GM12873 (cell line): ENCODE results near the gene WWC1.

Experiments
- CTCF ChIP-seq: IDR thresholded peaks from 2 replicates; pipeline ENCODE4 v1.5.1; 2012; ENCODE audit warnings: low read depth, mild to moderate bottlenecking, moderate library complexity, low read length, control low read depth; ENCODE audit not compliant: insufficient read depth; ENCODE audit errors: missing control alignments

WWC1 gene

GRCh38 chr5:168374532-168374931 is 83.1 kb downstream of the WWC1 start:
- TF ChIP-seq CTCF = no peak

GRCh38 chr5:168375214-168375613 is 83.8 kb downstream of the WWC1 start:
- no peak for TF ChIP-seq CTCF

- TF ChIP-seq CTCF = no peak
Measured at GRCh38 chr5:168377525-168377924, 86.1 kb downstream of the WWC1 start.

- TF ChIP-seq CTCF = no peak
Measured at GRCh38 chr5:168378741-168379140, 87.3 kb downstream of the WWC1 start.

- TF ChIP-seq CTCF = no peak
Measured at GRCh38 chr5:168382421-168382820, 91.0 kb downstream of the WWC1 start.

GRCh38 chr5:168390491-168390890 is 99.0 kb downstream of the WWC1 start:
- no peak for TF ChIP-seq CTCF

GRCh38 chr5:168393773-168394172 is 102.3 kb downstream of the WWC1 start:
- TF ChIP-seq CTCF = no peak
